Measurements from ENCODE around the gene PEX11B.

The PEX11B gene, protein sequence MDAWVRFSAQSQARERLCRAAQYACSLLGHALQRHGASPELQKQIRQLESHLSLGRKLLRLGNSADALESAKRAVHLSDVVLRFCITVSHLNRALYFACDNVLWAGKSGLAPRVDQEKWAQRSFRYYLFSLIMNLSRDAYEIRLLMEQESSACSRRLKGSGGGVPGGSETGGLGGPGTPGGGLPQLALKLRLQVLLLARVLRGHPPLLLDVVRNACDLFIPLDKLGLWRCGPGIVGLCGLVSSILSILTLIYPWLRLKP

DNA sequence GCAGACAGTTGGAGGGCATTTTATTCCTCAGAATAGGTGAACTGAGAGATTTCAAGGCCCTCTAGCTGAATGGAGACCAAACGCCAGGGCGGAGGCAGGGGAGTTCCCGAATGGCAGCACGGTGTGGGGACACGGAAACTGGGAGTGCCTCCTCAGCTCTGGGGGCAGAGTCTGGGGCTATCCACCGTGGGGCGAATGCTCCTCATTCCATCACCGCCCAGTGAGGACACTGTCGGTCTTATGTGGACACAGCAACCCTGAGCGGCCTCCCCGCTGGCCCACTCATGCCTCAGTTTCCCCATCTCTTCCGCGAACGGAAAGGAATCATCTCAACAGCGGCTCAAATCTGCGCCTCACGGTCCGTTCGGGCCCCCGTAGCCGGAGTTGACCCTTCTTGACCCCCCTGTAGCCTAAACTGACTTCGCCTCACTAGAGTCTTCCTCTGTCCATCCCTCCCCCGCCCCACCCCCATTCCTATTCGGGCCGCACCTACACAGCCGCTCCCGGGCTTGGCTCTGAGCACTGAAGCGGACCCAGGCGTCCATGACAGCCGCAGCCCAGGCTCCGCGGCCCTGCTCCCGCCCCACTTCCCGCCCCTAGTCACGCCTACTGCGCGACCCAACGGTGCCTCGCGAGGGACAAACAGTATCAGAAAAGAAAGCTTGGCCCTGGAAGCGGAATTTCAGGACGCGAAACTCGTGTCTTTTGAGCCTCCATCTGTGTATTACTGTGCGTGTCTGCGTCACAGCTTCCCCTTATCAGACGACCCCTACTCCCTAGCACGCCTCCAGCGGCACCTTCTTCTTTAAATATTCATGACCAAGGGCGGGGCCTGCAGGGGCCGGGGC lies at the start of gene PEX11B:
Gene PEX11B, minus strand, starts transcription at position 574 of the 848 bp plus-strand sequence. Its CDS starts 29 bp downstream, at position 545.
- peak; percentile 90 to 92 for DNase-seq

DNA sequence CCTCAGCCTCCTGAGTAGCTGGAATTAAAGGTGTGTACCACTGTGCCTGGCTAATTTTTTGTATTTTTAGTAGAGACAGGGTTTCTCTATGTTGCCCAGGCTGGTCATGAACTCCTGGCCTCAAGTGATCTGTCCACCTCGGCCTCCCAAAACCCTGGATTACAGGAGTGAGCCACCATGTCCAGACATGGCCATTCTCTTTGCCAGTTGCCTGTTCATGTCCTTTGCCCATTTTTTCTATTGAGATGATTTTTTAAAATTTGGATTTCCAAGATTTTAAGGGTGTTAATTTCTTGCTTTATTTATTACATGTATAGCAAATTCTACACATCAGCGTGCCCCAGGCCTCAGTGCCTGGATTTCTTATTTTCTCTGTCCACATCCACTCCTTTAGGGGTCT lies 48.8 kb upstream of the PEX11B start:
- no peak for DNase-seq

DNA sequence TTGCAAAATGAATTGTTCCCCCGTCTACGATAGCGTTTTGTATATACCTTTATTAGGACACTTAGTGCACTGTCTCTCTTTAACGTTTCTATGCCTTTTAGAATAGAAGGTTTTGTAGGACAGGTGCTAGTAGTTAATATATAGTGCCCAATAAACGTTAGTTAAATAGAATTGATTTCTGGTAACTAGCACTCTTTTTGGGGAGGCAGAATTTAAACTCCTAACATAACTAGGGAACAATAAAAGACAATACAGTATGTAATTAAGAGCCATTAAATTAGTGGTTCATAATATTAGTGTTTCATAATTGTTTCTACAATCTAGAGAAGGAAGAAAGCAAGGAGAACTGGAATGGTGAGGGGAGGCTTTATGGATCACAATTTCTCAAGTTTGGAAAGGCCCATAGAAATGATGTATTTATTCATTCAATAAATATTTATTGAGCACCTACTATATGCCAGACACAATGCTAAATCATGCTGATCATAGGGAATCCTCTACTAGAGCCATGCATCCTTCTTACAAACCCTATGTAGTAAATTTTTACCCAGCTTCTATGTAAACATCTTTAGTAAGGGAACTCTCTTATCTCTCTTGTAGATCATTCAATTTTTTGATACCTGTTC lies 46.7 kb upstream of the PEX11B start:
- DNase-seq, result no peak

DNA sequence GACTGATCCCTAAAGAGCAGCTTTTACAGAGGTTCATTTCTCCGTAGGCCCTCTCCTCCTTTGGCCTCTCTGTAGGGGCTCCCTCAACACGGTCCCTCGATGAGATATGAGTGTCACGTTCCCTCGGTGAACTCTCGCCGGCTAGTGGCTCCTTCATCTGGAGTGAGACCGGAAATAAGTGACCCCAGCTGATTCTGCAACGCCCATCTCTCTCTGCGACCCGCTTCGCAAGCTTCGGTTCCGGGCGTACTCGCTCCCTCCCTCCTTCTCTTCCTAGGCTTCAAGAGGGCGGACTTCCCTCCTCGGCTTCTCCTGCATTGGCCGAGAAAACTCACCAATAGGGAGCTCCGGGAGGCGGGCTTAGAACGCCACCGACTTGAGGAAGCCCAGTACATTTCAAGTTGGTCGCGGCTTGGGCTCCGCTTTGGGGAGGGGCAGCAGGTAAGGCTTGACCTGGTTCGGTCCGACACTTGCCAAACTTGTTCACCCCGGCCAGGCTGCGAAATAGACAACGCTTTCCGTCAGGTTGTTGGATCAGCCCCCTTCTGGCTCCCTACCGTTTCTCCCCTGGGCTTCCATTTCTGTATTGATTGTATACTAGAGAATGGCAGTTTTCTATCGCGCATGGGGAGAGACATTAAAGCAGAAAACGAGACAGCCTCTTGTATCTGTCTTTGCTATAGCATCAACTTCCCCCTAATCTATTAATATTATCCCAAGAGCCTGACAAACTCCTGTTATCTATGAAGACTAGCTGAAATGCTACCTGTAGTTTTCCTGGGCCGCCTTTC lies 46.0 kb upstream of the PEX11B start, which contains the start of the genes ANKRD34A and POLR3GL:
Gene ANKRD34A, minus strand, starts transcription at position 248 of the 791 bp plus-strand sequence. CDS start 2,816 bp downstream, outside the sequence.
Gene POLR3GL, plus strand, starts transcription at position 363 of the 791 bp plus-strand sequence. CDS start 10,176 bp downstream, outside the sequence.
- DNase-seq, result peak; percentile 89

DNA sequence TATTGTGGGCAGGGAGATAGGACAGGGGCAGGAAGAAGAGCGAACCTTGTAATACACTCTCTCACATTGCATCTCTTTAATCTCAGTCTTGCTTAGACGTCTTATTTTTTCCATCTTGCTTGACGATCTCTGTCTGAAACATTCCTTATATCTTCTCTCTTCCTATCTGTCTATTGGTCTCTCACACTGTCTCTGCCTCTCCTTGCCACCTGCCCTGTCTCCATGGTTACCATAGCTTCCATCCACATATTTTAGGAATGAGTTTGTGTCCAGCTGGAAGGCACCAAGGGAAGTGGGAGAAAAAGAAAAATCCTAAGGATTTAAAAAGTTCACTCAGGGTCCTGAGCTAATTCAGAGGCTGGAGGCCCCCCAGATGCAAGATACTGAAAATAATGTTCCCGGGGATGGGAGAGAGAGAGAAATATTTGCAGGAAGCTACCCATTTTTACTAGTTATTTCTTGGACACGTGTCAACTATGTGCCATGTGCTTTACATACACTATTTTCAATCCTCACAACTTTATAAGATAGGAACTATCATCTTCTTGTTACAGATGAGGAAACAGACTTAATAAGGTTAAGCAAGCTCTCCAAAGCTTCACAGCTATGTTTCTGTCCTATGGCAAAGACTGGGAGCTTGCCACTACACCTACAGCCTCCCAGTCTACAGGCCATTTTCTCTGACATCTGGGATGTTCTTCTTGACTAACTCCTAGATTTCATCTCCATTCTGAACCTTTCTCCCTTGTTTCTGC lies 44.9 kb upstream of the PEX11B start:
- DNase-seq, result no peak

DNA sequence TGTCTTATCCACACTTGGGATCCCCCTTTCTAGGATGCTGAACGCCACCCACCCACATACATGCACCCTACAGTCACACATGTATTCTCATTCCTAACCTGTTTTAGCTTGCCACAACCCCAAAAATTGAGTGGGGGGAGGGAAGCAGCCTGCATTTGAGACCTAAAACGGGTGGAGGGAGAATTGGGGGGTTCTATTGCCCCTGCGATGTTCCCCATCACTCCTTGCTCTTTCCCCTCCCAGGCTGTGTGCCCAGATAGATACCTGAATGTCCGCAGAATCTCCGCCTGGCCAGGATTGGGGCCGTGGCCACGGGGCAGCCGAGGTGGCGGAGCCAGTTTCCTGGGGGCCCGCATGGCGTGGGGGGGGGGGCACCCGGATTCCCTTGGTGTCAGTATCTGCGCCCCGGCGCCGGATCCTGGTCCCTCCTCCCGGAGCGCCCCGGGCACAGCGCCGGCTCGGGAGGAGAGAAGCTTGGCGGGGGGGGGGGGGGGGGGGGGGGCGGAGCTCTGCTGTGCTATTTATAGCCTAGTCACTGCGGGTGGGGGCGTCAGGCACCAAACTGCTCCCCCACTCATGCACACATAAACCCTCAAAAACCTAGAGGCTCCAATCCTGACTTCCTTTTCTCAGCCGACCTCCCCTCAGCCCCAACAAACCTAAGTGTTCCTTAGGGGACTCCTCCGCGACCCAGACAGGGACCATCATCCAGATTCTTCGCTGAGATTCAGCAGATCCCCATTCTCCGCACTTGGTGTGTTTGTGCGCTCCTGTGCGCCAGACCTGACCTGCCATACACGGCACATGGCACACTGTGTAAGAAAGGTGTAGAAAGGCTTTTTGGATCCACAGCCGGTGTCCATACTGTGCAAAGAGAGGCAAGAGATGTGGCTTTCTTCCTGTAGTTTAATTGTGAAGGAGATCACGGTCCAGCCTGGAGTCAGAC lies 43.9 kb upstream of the PEX11B start:
- no peak for DNase-seq

DNA sequence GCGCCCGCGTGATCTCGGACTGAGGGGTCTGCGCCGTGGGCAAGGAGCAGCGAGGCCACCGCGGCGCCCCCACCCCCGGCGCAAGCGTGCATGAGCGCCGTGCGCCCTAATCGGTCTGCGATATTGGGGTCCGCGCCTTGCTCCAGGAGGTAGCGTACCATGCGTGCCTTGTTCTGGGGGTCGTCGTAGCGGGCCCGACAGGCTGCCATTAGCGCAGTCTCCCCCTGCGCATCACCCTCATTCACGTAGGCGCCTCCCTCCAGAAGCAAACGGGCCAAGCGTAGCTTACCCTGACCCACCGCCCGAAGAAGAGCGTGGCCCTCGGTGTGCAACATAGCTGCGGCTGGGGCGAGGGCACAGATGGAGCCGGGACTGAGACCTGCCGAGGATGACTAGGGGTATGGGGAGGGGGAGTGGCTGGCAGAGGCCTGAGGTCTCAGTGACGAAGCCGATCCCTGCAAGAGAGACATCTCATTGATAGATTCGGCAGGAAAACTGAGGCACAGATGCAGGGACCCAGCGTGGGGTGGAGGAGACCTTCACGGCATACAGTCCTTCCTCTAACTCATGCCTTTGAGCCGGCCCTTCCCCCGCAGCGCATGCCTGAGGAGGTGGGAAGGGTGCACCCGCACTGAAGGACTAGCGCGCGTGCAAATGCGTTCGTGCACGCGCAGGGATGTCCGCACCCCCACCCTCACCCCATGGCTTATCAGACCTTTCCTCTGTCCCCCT lies 43.1 kb upstream of the PEX11B start:
- DNase-seq, result peak in 1 of 2 experiments; percentile 40

DNA sequence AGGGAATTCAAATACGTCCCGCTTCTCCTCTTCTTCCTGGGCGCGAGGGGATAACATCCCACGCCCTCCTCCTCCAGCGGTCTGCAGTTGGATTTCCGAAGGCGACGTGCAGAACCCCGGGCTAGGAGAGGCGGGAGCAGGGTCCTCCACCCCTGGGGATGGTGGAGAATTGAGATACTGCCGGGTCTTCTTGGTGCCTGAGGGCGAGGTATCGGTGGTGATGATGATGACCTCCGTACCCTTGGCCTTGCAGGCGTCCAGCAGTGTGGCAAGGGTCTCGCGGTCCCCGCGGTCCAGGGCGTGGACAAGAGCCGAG lies 42.5 kb upstream of the PEX11B start:
- no peak for DNase-seq

DNA sequence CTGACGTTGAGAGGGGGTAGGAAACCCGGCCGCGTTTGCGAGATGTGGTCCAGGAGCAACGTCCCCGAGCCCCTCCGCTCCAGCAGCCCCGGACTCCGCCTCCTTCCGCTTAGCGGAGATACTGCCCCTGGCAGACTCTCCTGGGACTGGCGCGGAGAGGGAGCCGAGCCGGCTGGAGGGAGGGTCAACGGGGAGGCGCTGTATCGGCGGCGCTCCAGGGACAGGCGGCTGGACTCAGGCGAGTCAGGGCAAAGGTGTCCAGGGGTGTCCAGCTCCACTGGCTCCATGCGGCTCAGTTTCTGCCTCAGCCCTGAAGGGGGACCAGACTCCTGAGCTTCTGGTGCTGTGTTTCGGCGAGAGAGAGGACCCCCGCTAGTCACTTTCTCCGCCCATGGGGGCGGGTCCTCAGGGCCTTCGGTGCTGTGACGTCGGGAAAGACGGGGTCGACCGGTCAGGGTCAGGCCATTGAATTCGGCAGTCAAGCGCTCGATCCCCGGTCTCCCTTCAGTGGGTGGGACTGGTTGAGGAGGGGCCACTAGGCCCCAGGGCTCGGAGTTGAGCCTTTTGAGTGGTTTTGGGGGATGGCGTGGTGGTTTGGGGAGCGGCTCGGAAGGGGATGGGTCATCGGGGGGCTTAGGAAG lies 42.1 kb upstream of the PEX11B start:
- peak in 1 of 2 experiments; percentile 17 for DNase-seq

DNA sequence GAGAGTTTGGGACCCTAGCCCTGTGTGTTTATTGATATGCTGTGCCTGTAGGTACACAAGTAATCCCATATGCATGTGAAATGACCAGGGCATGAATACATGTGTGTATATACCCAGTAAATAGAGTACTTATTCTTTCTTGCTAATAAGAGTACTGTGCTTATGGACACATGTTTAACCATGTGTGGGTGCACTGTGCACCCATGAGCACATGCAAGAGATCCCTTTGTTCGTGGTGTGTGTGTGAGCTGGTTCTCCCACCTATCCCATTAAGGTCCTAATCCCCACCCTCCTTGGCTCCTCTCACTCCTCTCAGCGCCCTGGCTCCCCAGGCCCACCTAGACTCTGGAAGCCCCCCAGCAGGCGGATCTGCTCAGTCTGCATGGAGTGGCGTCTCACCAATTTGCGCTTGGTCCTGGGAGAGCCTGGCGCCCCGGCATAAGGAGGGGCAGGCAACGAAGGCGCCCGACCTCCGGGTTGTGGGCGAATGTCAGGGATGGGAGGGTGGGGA lies 41.5 kb upstream of the PEX11B start:
- DNase-seq, result no peak

DNA sequence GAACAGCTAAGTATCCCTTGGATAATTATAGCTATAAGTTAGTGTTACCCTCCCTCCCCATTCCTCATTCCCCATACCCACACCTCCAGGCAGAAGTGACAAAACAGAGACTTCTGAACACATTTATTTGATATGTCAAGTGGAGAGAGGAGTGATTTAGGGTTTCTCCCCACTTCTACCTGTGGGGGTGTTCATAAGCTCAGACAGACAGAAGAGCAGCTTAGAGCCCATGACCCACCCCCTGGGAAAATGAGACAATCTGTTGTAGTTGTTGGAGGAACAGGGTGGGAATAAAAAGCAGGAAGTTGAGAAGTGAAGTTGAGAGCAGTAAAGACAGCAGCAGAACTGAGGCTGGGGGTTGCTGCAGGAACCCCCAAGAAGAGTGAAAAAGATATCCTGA lies 40.8 kb upstream of the PEX11B start:
- DNase-seq, result no peak

DNA sequence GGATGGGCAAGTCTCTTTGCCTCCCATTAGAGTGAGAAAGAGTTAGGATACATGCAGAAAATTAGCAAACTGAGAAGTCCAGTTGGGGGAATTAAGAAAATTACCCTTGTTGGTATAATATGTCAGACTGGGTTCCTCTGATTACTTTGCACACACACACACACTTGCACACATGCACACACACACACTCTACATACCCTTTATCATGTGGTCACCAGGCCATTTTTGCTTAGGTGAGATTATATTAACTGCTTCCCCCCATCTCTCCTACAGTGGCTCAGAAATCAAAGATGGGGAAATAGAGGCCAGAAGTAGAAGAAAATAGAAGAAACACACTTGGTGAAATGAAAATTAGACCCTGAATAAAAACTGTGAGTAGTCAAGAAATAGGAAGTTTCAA lies 40.2 kb upstream of the PEX11B start:
- DNase-seq, result no peak

DNA sequence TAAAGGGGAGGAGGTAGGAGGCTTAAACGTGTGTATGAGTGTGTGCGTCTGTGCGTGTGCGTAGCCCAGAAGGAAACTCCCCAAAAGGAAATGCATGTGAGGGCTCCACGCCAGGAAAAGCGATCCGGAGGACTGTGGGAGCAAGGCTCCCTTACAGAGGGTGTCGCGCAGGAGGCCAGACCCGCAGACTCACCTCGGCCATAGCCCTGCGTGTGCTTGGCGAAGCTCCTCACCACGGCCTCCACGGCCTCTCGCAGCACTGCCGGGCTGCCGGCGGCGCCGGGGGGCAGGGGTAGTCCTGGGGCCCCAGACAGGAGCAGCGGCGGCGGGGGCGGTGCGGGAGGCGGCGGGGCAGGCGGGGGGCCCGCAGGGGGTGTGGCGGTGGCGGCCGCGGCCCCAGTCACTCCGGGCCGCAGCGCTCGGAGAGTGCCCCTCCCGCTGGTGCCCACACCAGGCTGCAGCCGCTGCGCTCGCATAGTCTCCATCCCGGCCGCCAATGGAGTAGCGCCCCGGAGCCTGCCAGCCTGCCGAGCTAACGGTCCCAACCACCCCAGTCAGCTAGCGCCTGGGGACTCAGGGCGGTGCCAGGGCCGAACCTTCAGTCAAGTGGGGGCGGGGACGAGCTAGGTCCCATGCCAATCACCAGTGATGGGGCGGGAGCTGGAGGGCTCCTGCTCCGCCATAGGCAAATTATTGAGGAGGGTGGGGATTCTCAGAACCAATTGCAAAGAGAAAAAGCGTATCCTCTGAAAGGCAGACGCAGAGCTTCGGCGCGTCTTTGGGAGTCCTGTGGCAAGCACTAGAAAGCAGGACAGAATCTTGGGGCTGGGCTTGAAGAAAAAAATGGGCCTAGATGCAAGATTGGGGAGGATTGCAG lies 39.2 kb upstream of the PEX11B start, which contains the start of gene LIX1L:
Gene LIX1L, minus strand, starts transcription at position 575 of the 877 bp plus-strand sequence. Its CDS starts 90 bp downstream, at position 485.
- DNase-seq, result peak; percentile 93

DNA sequence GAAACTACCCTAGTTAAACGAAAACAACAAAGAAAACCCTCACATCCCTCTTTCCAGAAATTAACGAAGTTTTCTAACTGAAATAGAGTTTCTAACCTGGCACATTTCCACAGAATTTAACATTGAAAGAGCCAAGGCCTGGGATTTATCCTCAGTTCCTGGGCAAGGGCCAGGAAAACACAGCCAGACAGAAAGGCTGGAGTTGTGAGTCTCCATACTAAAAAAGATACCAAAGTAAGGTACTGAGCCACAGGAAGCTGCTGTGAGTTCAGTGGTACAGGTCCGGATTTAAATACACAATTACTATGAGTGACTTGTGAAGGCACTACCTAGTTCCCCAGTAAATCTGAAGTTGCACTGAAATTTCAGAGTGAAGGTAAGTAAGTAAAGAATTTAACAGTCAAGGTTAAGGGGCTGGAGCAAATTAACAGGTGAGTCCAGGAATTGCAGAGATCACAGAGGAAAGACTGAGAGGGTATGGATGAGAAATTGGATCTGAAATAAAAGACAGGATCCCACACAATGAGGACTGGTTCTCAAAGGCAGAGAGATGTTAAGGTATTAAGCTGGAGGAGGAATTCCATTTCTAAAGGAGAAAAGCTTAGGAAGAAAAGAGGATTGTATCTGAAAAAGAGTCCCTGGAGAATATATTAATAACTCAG lies 38.4 kb upstream of the PEX11B start:
- DNase-seq, result no peak

DNA sequence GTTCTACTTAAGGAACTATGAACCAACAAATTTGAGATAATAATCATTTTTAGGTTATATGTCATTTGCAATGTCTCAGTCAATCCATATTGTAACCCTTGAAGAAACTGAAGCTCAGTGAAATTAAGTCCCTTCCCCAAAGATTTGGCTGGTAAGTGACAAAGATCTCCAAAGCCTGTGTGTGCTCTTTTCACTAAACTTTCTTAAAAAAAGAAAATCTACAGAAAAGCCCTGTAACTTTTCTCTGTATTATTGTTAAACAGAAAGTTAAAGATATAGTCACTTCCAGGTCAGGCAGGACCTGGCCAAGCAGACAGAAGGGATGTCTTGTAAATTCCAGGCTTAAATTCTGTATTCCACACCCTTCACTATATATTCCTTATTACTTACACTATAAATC lies 37.8 kb upstream of the PEX11B start:
- no peak for DNase-seq

DNA sequence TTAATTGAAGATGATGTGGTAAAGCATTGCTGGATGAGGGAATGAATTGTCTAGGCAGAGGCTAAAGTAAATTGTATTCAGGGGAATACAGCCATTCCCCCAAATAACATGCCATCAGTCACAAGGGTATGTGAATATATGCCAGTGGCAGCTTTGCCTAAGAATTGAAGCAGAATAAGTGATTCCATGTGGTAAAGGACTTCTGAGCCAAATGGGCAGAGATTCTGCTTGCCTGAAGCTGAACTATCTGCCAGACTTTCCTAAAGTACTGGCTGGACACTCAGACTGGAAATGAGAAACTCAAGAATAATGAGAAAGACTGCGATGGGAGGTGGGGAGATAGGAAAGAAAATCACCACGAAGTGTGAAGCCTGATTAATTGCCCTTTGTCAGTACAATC lies 36.9 kb upstream of the PEX11B start:
- DNase-seq, result no peak

DNA sequence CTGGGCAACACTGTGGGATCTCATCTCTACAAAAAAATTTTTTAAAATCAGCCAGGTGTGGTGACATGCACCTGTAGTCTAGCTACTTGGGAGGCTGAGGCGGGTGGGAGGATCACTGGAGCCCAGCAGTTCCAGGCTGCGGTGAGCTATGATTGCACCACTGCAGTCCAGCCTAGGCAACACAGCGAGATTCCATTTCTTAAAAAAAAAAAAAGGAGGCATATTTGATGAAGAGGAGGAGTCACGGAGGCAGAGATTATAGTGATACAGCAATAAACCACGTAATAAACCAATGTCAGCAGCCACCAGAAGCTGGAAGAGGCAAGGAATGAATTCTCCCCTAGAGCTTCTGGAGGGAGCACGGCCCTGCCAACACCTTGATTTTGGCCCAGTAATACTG lies 35.3 kb upstream of the PEX11B start:
- DNase-seq, result no peak

DNA sequence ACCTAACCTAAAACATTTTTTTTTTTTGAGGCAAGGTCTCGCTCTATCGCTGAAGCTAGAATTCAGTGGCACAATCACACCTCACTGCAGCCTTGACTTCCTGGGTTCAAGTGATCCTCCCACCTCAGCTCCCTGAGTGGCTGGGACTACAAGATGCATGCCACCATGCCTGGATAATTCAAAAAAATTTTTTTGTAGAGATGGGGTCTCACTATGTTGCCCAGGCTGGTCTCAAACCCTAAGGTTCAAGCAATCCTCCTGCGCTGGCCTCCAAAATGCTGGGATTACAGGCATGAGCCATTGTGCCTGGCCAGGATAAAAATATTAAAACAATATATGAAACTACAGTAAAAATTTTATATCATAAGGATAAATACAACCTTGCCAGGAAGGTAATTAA lies 34.4 kb upstream of the PEX11B start:
- DNase-seq, result no peak

Data from activated CD4-positive, alpha-beta T cell treated with anti-CD3 and anti-CD28 coated beads, Interleukin-2, amount 50 U/mL, for 4 hours (primary cell).